ENCODE measurements around the gene RHOT1.

Gene RHOT1

DNA sequence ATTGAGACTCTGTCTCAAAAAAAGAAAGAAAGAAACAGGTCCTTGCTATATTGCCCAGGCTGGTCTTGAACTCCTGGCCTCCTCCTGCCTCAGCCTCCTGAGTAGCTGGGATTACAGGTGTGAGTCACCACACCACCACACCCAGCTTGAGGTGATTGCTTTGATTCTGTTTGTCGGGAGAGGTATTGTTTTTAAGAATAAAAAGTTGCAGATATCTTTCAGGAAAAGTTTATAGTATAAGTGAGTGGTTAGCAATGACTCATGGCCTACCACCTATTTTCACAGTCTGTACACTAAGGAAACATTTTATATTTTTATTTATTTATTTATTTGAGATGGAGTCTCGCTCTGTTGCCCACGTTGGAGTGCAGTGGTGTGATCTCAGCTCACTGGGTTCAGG, 45.0 kb downstream of the RHOT1 start:
- H3K9ac ChIP-seq, result no peak overlapping the region
- TF ChIP-seq, protein P1, sequence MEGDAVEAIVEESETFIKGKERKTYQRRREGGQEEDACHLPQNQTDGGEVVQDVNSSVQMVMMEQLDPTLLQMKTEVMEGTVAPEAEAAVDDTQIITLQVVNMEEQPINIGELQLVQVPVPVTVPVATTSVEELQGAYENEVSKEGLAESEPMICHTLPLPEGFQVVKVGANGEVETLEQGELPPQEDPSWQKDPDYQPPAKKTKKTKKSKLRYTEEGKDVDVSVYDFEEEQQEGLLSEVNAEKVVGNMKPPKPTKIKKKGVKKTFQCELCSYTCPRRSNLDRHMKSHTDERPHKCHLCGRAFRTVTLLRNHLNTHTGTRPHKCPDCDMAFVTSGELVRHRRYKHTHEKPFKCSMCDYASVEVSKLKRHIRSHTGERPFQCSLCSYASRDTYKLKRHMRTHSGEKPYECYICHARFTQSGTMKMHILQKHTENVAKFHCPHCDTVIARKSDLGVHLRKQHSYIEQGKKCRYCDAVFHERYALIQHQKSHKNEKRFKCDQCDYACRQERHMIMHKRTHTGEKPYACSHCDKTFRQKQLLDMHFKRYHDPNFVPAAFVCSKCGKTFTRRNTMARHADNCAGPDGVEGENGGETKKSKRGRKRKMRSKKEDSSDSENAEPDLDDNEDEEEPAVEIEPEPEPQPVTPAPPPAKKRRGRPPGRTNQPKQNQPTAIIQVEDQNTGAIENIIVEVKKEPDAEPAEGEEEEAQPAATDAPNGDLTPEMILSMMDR (conservative IDR thresholded peaks at IDR 0.05; ENCODE audit: low read depth, low read length), result no peak
- no peaks in the 10 kb centered on the region for H3K79me2 ChIP-seq (ENCODE audit: insufficient read depth, low read depth)
- H2AFZ ChIP-seq (ENCODE audit: low read depth), result no peak overlapping the region
- H3K27ac ChIP-seq, result no peak overlapping the region
- no peaks in the 10 kb centered on the region; the same call in 1 of the 2 replicates for H3K36me3 ChIP-seq (ENCODE audit: insufficient read depth)
- peaks cover 12% of the 10 kb centered on the region for H3K4me1 ChIP-seq (ENCODE audit: low read depth, poor library complexity, severe bottlenecking)
- no peaks in the 10 kb centered on the region for H3K27me3 ChIP-seq (ENCODE audit: insufficient read depth, low read depth)
- no peak overlapping the region for H3K4me2 ChIP-seq
- no peak overlapping the region for H3K4me3 ChIP-seq (IDR thresholded peaks at IDR 0.05; ENCODE audit: insufficient read depth, low read depth, low read length)
- H4K20me1 ChIP-seq (ENCODE audit: insufficient read depth), result no peaks in the 10 kb centered on the region

DNA sequence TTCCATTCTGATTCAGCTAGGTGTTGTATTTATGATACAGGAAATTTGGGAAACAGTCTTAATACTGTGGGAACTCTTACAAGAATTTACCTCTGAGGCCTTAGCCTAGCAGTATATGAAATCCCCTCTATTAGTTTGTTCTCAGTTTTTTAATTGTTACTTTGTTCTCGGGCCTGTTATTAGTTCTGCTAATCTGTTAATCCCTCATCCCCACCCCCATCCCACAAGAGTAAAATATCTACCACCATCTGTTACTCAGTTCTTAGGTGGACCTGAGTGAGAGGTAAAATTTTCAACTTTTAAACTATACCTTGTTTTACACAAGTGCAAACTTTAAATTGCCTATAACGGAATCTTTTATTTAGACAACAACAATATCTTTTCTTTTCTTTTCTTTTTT, 47.0 kb downstream of the RHOT1 start:
- Histone ChIP-seq H3K4me3 (IDR thresholded peaks at IDR 0.05; ENCODE audit: insufficient read depth, low read depth, low read length) (no peak overlapping the region), H3K79me2 (ENCODE audit: insufficient read depth, low read depth) (no peaks in the 10 kb centered on the region), H3K36me3 (ENCODE audit: insufficient read depth) (no peaks in the 10 kb centered on the region), H3K4me2 (no peak overlapping the region), H4K20me1 (ENCODE audit: insufficient read depth) (no peaks in the 10 kb centered on the region), H3K4me1 (ENCODE audit: low read depth, poor library complexity, severe bottlenecking) (no peaks in the 10 kb centered on the region), H2AFZ (ENCODE audit: low read depth) (no peak overlapping the region), H3K27ac (no peak overlapping the region), H3K27me3 (ENCODE audit: insufficient read depth, low read depth) (no peaks in the 10 kb centered on the region), H3K9ac (no peak overlapping the region)
- TF ChIP-seq, protein P1 (conservative IDR thresholded peaks at IDR 0.05; ENCODE audit: low read depth, low read length), result no peak

DNA sequence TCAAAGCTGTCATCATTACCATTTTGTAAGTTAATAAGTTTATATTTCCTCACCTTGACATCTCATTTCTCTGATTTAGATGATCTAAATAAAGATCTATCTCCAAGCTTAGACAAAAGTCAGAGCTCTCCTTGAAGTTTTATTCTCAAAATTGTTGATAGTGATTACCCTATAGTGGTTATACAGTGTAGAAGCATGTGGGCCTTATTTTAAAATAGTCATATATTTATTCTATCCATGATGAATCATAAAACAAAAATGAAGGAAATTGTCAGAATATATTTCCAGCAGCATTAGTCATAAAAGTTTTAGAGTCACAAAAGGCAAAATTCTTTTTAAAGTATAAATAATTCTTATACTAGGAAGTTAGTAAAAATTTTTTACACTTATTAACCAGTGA, 49.0 kb downstream of the RHOT1 start:
- Histone ChIP-seq H3K9ac (no peak overlapping the region), H3K4me3 (IDR thresholded peaks at IDR 0.05; ENCODE audit: insufficient read depth, low read depth, low read length) (no peak overlapping the region), H3K27ac (no peak overlapping the region), H2AFZ (ENCODE audit: low read depth) (no peak overlapping the region), H4K20me1 (ENCODE audit: insufficient read depth) (no peaks in the 10 kb centered on the region), H3K27me3 (ENCODE audit: insufficient read depth, low read depth) (no peaks in the 10 kb centered on the region), H3K4me1 (ENCODE audit: low read depth, poor library complexity, severe bottlenecking) (no peaks in the 10 kb centered on the region), H3K79me2 (ENCODE audit: insufficient read depth, low read depth) (no peaks in the 10 kb centered on the region), H3K36me3 (ENCODE audit: insufficient read depth) (no peaks in the 10 kb centered on the region), H3K4me2 (no peak overlapping the region)
- TF ChIP-seq, protein P1 (conservative IDR thresholded peaks at IDR 0.05; ENCODE audit: low read depth, low read length), result no peak

GRCh38 chr17:32192379-32192778, 50.1 kb downstream of the RHOT1 start:
- Histone ChIP-seq H4K20me1 (ENCODE audit: insufficient read depth) (no peaks in the 10 kb centered on the region), H3K4me3 (IDR thresholded peaks at IDR 0.05; ENCODE audit: insufficient read depth, low read depth, low read length) (no peak overlapping the region), H3K9ac (no peak overlapping the region), H3K36me3 (ENCODE audit: insufficient read depth) (no peaks in the 10 kb centered on the region), H2AFZ (ENCODE audit: low read depth) (no peak overlapping the region), H3K4me1 (ENCODE audit: low read depth, poor library complexity, severe bottlenecking) (no peaks in the 10 kb centered on the region), H3K4me2 (no peak overlapping the region), H3K27me3 (ENCODE audit: insufficient read depth, low read depth) (no peaks in the 10 kb centered on the region), H3K27ac (no peak overlapping the region), H3K79me2 (ENCODE audit: insufficient read depth, low read depth) (no peaks in the 10 kb centered on the region)
- TF ChIP-seq, protein P1 (conservative IDR thresholded peaks at IDR 0.05; ENCODE audit: low read depth, low read length), result no peak
